Measurements from ENCODE around the gene STX12. TPM values are rescaled to one million over a fixed set of nuclear protein-coding genes. Genes with fewer than 3 reads are reported as not detected.

STX12 gene
- 47.7 TPM for total RNA-seq (ENCODE audit: unreplicated experiment)
- long read RNA-seq, transcript STX12-201 (9 exons, 3,079 nt): major isoform, 35 of 41 reads
- long read RNA-seq, partial matches to known transcripts: 2 of 41 reads
- long read RNA-seq, other reads (novel, unspliced or antisense): 1 of 41 reads

DNA sequence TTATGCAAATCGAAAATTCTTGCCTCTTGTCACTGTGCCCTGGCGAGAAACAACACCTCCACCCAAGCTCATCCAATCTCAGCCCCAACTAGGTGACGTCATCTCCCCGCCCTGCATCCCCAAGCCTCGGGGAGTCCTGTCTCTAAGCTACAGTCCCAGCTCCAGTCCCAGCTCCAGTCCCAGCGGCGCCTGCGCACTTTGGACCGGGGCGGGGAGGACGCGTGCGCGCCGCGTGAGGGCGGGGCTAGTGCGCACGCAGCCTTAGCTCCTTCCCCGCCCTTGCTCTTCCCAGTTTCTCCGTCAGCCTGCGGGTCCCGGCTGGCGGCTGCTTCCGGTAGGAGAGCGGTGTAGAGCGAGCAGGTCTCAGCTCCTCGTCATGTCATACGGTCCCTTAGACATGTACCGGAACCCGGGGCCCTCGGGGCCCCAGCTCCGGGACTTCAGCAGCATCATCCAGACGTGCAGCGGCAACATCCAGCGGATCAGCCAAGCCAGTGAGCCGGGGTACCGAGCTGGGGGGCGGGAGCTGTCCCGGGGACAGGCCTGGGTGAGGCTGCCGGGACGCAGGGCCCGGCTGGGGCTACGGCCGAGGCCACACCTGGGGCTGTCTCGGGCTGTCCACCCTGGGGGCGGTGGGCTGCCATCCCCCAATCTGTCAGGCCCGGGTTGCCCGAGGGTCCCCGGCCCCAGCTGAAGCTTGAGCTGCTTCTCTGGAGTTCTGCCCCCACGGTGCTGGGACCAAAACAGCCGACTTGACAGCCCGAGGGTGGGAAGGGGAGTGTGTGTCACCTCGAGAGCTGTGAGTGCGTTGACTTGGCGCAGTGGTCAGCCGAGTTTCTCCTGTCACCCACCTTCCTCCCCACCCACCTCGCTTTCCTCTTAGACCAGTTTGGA, at the start of gene STX12:
STX12 (plus strand) TSS at position 288 of the 894 bp plus-strand sequence; CDS start at position 377, 89 bp downstream.
- H3K4me3 Mint-ChIP-seq (ENCODE audit: unreplicated experiment): peak within 1 kb of the TSS; percentile 99
- no peaks in the 10 kb centered on the region for H3K36me3 Mint-ChIP-seq (ENCODE audit: unreplicated experiment)
- TF ChIP-seq, protein P1, sequence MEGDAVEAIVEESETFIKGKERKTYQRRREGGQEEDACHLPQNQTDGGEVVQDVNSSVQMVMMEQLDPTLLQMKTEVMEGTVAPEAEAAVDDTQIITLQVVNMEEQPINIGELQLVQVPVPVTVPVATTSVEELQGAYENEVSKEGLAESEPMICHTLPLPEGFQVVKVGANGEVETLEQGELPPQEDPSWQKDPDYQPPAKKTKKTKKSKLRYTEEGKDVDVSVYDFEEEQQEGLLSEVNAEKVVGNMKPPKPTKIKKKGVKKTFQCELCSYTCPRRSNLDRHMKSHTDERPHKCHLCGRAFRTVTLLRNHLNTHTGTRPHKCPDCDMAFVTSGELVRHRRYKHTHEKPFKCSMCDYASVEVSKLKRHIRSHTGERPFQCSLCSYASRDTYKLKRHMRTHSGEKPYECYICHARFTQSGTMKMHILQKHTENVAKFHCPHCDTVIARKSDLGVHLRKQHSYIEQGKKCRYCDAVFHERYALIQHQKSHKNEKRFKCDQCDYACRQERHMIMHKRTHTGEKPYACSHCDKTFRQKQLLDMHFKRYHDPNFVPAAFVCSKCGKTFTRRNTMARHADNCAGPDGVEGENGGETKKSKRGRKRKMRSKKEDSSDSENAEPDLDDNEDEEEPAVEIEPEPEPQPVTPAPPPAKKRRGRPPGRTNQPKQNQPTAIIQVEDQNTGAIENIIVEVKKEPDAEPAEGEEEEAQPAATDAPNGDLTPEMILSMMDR (IDR thresholded peaks at IDR 0.05; ENCODE audit: partially characterized antibody, unreplicated experiment): no peak
- peak within 1 kb of the TSS; percentile 94 for H3K27ac Mint-ChIP-seq (ENCODE audit: unreplicated experiment)
- DNase-seq: peak; percentile 99
- peaks cover 8% of the 10 kb centered on the region for H3K9me3 Mint-ChIP-seq (ENCODE audit: unreplicated experiment)
- H3K27me3 Mint-ChIP-seq (ENCODE audit: unreplicated experiment): no peaks in the 10 kb centered on the region
- peaks cover 9% of the 10 kb centered on the region for H3K4me1 Mint-ChIP-seq (ENCODE audit: low read depth, unreplicated experiment)

DNA sequence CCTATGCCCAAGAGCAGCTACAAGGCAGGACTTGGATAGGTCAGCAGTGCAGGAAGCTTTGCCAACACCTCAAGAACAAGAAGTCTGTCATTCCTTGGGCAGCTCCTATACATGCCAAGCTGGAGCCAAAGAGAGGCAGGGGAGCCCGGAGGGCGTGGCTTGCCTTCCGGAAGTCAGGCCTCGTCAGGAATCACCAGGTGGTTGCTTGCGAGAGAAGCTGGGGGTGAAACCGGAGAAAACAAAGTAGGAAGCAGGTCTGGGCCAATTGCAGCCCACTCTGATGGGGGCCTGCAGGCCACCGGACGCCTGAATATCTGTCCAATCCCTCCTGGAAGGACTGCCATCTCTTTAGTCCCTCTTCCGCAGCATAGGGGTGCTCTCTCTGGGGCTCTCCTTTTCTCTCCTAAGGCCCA, 48.1 kb upstream of the STX12 start:
- Mint-ChIP-seq H3K9me3 (ENCODE audit: unreplicated experiment) (no peaks in the 10 kb centered on the region), H3K4me3 (ENCODE audit: unreplicated experiment) (peak overlapping the region; percentile 88), H3K36me3 (ENCODE audit: unreplicated experiment) (peaks cover 5% of the 10 kb centered on the region), H3K27me3 (ENCODE audit: unreplicated experiment) (no peaks in the 10 kb centered on the region), H3K27ac (ENCODE audit: unreplicated experiment) (peak overlapping the region; percentile 93), H3K4me1 (ENCODE audit: low read depth, unreplicated experiment) (peaks cover 3% of the 10 kb centered on the region)
- peak; percentile 32 for DNase-seq
- TF ChIP-seq, protein P1 (IDR thresholded peaks at IDR 0.05; ENCODE audit: partially characterized antibody, unreplicated experiment): no peak

DNA sequence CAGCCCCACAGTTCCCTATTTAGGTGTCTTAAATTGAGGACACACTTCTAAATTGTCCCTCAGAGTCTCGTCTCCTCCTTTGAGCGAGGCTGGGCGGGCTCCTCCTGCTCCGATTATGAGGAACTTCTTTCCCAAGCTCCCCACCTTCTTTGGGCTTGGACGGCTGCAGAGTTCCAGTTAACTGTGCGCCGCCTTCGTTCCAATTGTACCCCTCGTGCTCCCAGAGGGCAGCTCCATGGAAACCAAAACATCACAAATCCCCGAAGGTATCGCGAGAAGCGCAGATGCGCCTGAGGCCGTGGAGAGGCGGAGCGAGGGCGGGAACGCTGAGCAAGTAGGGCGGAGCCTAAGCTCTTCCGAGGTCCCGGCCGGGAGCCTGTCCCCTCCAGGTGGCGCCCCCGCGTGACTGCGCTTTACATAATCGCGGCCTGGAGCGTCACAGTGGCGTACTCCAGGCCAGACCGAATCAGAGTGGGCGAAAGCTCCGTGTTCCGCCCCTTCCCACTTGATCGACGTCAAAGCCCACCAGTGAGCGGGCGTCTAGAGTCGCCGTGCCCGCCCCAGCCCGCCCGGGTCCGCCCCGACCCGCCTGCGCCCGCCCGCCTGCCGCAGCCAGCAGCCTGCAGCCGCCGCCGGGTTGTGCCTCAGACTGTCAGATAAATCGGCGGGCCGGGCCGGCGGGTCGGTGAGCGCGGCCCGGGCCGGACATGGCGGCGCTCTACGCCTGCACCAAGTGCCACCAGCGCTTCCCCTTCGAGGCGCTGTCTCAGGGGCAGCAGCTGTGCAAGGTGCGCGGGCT, 47.4 kb upstream of the STX12 start, which contains the start of gene FAM76A:
FAM76A (plus strand) TSS at position 588 of the 799 bp plus-strand sequence; CDS start at position 708, 120 bp downstream.
- H3K9me3 Mint-ChIP-seq (ENCODE audit: unreplicated experiment): no peaks in the 10 kb centered on the region
- no peaks in the 10 kb centered on the region for H3K27me3 Mint-ChIP-seq (ENCODE audit: unreplicated experiment)
- TF ChIP-seq, protein P1 (IDR thresholded peaks at IDR 0.05; ENCODE audit: partially characterized antibody, unreplicated experiment): peak; percentile 36

DNA sequence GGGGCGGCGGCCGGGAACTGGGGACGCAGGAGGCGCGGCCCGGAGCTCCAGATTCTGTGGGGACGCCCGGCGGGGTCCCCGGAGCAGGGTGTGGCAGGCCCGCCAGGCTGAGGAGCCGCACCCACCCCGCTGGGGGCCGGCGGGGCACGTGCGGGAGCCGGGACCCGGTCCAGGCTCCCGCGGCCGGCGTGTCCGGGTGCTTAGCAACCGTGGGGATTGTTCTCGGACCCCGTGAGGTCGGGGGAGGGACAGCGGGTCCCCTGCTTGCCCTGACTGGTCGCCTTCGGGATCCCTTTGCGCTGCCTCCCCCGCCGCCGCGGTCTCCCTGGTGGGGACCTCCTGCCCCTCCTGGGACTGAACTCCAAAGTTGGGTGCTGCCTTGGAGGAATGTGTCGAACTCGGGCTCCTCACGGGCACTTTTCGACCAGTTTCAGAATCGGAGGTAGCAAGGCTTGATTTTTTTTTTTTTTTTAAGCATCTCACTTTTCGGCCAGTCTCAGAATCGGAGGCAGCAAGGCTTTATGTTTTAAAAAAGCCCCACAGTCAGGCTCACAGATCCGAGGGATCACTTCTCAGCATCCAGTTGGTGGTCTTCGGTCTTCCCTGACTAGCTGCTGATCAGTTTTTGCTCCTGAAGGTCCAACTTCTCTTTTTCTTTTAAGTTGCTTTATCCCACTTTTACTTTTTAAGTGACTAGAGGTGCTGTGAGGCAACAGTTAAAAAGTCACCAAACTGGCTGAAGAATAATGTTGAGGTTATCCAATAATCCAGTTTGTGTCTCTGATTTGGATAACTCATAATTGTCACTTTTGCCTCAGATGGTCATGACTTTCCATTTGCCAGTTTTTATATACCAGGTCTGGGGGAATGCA, 46.6 kb upstream of the STX12 start:
- H3K27me3 Mint-ChIP-seq (ENCODE audit: unreplicated experiment): no peaks in the 10 kb centered on the region
- TF ChIP-seq, protein P1 (IDR thresholded peaks at IDR 0.05; ENCODE audit: partially characterized antibody, unreplicated experiment): no peak
- H3K9me3 Mint-ChIP-seq (ENCODE audit: unreplicated experiment): no peaks in the 10 kb centered on the region
- H3K27ac Mint-ChIP-seq (ENCODE audit: unreplicated experiment): peak overlapping the region; percentile 88
- DNase-seq: peak; percentile 73
- peaks cover 3% of the 10 kb centered on the region for H3K4me1 Mint-ChIP-seq (ENCODE audit: low read depth, unreplicated experiment)
- peaks cover 6% of the 10 kb centered on the region for H3K36me3 Mint-ChIP-seq (ENCODE audit: unreplicated experiment)
- peak overlapping the region; percentile 88 for H3K4me3 Mint-ChIP-seq (ENCODE audit: unreplicated experiment)

More for the DNA sequence above, 47.4 kb upstream of the STX12 start, which contains the start of gene FAM76A:
- DNase-seq: peak; percentile 99
- Mint-ChIP-seq H3K27ac (ENCODE audit: unreplicated experiment) (peak within 1 kb of the TSS; percentile 93), H3K36me3 (ENCODE audit: unreplicated experiment) (peaks cover 6% of the 10 kb centered on the region), H3K4me3 (ENCODE audit: unreplicated experiment) (peak within 1 kb of the TSS; percentile 88), H3K4me1 (ENCODE audit: low read depth, unreplicated experiment) (peaks cover 3% of the 10 kb centered on the region)
